HEK293T (cell line): ENCODE measurements around the gene CUL9.

ENCODE experiments used
- ARNT ChIP-seq: fragments of 450-650 bp; IDR thresholded peaks from 2 replicates; pipeline ENCODE4 v1.6.1; 2017; ENCODE audit warnings: mild to moderate bottlenecking
- BHLHE40 ChIP-seq: fragments of 450-650 bp; IDR thresholded peaks from 2 replicates; pipeline ENCODE4 v1.6.1; 2016; ENCODE audit warnings: mild to moderate bottlenecking, moderate library complexity, borderline replicate concordance
- CTBP1 ChIP-seq: fragments of 450-650 bp; IDR thresholded peaks from 2 replicates; pipeline ENCODE4 v1.6.1; 2016; ENCODE audit warnings: borderline replicate concordance
- ELF4 ChIP-seq: fragments of 450-650 bp; IDR thresholded peaks from 2 replicates; pipeline ENCODE4 v1.6.1; 2017; ENCODE audit warnings: antibody characterized with exemption
- FOXA1 ChIP-seq: fragments of 450-650 bp; IDR thresholded peaks from 2 replicates; pipeline ENCODE4 v1.6.1; 2016; ENCODE audit warnings: mild to moderate bottlenecking
- FOXM1 ChIP-seq: fragments of 450-650 bp; IDR thresholded peaks from 2 replicates; pipeline ENCODE4 v1.6.1; 2017; ENCODE audit warnings: mild to moderate bottlenecking, borderline replicate concordance
- L3MBTL2 ChIP-seq: fragments of 450-650 bp; conservative IDR thresholded peaks from 2 replicates; pipeline ENCODE4 v1.6.1; 2016; ENCODE audit warnings: mild to moderate bottlenecking
- LEF1 ChIP-seq: fragments of 450-650 bp; IDR thresholded peaks from 2 replicates; pipeline ENCODE4 v1.6.1; 2017; ENCODE audit warnings: mild to moderate bottlenecking, borderline replicate concordance
- NFRKB ChIP-seq: fragments of 450-650 bp; IDR thresholded peaks from 2 replicates; pipeline ENCODE4 v1.6.1; 2016; ENCODE audit warnings: mild to moderate bottlenecking, moderate library complexity
- PKNOX1 ChIP-seq: fragments of 450-650 bp; IDR thresholded peaks from 2 replicates; pipeline ENCODE4 v1.6.1; 2016
- SP1 ChIP-seq: fragments of 450-650 bp; IDR thresholded peaks from 2 replicates; pipeline ENCODE4 v1.6.1; 2017
- SUZ12 ChIP-seq: fragments of 450-650 bp; IDR thresholded peaks from 2 replicates; pipeline ENCODE4 v1.6.1; 2016; ENCODE audit warnings: mild to moderate bottlenecking
- TARDBP ChIP-seq: fragments of 450-650 bp; IDR thresholded peaks from 2 replicates; pipeline ENCODE4 v1.6.1; 2016
- ZNF384 ChIP-seq: fragments of 450-650 bp; IDR thresholded peaks from 2 replicates; pipeline ENCODE4 v1.6.1; 2016

DNA sequence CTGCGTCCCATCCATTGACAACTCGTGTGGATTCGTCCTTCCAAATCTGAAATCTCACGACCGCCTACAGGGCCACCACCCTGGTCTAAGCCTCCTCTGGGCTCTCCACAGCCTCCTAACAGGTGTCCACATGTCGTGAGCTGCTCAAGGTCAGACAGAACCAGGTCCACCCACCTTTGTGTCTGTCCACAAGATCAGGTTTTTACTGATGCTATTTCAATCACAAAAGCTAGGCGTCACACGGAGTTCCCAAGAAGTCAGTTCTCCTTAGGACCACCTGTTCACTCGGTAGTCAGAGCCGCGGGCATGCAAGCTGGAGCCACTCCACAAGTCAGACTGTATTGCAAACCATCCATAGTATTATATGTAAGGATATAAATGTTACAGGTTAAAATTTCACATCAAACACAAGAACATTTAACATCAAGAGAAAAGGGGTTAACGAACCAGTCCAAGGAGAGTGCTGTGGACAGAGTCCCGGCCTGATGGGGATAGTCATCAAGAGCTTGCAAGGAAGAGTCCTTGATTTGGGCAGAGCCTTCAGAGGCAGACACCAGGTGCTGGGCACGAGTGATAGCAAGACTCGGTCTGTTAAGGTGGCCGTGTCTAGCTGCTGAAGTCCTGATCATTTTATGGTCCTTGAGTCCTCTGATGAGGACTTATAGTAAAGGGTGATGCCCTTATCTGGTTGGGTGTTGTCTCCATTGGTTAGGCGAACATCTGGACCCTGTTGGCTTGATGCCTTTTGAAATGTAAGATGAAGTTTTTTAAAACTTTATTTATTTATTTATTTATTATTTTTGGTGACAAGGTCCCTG lies 48.0 kb downstream of the CUL9 start:
- no peak for TF ChIP-seq TARDBP
- TF ChIP-seq LEF1, result no peak
- TF ChIP-seq FOXM1, result no peak
- TF ChIP-seq SP1, result no peak
- no peak for TF ChIP-seq PKNOX1
- TF ChIP-seq L3MBTL2, result no peak
- TF ChIP-seq SUZ12, result no peak
- TF ChIP-seq ARNT, result no peak
- no peak for TF ChIP-seq NFRKB
- no peak for TF ChIP-seq BHLHE40
- no peak for TF ChIP-seq ELF4
- no peak for TF ChIP-seq CTBP1
- TF ChIP-seq FOXA1, result no peak
- no peak for TF ChIP-seq ZNF384
